Jurkat, Clone E6-1 (cell line): Measurements from ENCODE around the gene COL19A1.
"Not testable (repeated sequence)": the region's sequence is repeated elsewhere in the genome, so short reads cannot be mapped to it uniquely, and the experiment has no call there.

ENCODE experiments used
- DNase-seq: peaks from one replicate; pipeline ENCODE4 v3.0.0-alpha.2; 2011; ENCODE audit warnings: low read depth, low spot score
- H3K4me3 ChIP-seq: 2 replicates; pipeline ENCODE4 v1.5.1; 2011; ENCODE audit warnings: mild to moderate bottlenecking, low read length, control low read depth, moderate library complexity

The COL19A1 gene

GRCh38 chr6:69892561-69892960 is 26.2 kb downstream of the COL19A1 start:
- not testable (repeated sequence) for H3K4me3 ChIP-seq, DNase-seq

GRCh38 chr6:69893266-69893665 is 26.9 kb downstream of the COL19A1 start:
- DNase-seq, H3K4me3 ChIP-seq: not testable (repeated sequence)

- no peak for DNase-seq
- no peak overlapping the region for H3K4me3 ChIP-seq
These were observed 28.4 kb downstream of the COL19A1 start for GRCh38 chr6:69894578-69895347.

GRCh38 chr6:69895396-69895795 is 29.0 kb downstream of the COL19A1 start:
- H3K4me3 ChIP-seq: no peak overlapping the region
- DNase-seq: no peak

- no peak overlapping the region for H3K4me3 ChIP-seq
These were observed 34.5 kb downstream of the COL19A1 start for GRCh38 chr6:69900869-69901268.

GRCh38 chr6:69901361-69901760 is 35.0 kb downstream of the COL19A1 start:
- H3K4me3 ChIP-seq: no peak overlapping the region
- DNase-seq: no peak

More at GRCh38 chr6:69900869-69901268, 34.5 kb downstream of the COL19A1 start:
- DNase-seq: no peak

GRCh38 chr6:69907981-69908498 is 41.7 kb downstream of the COL19A1 start:
- DNase-seq: no peak
- no peak overlapping the region for H3K4me3 ChIP-seq

- H3K4me3 ChIP-seq: no peak overlapping the region
These were observed 47.0 kb downstream of the COL19A1 start for GRCh38 chr6:69913361-69913760.

GRCh38 chr6:69914015-69914485 is 47.7 kb downstream of the COL19A1 start:
- DNase-seq: no peak
- no peak overlapping the region for H3K4me3 ChIP-seq

More at GRCh38 chr6:69913361-69913760, 47.0 kb downstream of the COL19A1 start:
- DNase-seq: no peak

GRCh38 chr6:69915346-69915745 is 49.0 kb downstream of the COL19A1 start:
- H3K4me3 ChIP-seq: no peak overlapping the region
- DNase-seq: no peak

GRCh38 chr6:69917834-69918233 is 51.5 kb downstream of the COL19A1 start:
- no peak overlapping the region for H3K4me3 ChIP-seq
- DNase-seq: no peak

- H3K4me3 ChIP-seq: no peak overlapping the region
- no peak for DNase-seq
These were observed 52.6 kb downstream of the COL19A1 start for GRCh38 chr6:69918813-69919475.

- not testable (repeated sequence) for DNase-seq, H3K4me3 ChIP-seq
These were observed 54.7 kb downstream of the COL19A1 start for GRCh38 chr6:69921066-69921465.

GRCh38 chr6:69921611-69922010 is 55.3 kb downstream of the COL19A1 start:
- not testable (repeated sequence) for H3K4me3 ChIP-seq, DNase-seq

GRCh38 chr6:69926745-69927144 is 60.4 kb downstream of the COL19A1 start:
- no peak for DNase-seq
- no peak overlapping the region for H3K4me3 ChIP-seq

GRCh38 chr6:69933239-69933638 is 66.9 kb downstream of the COL19A1 start:
- H3K4me3 ChIP-seq: no peak overlapping the region
- no peak for DNase-seq

GRCh38 chr6:69935079-69935478 is 68.7 kb downstream of the COL19A1 start:
- no peak for DNase-seq
- no peak overlapping the region for H3K4me3 ChIP-seq

GRCh38 chr6:69936674-69937363 is 70.5 kb downstream of the COL19A1 start:
- no peak for DNase-seq
- H3K4me3 ChIP-seq: no peak overlapping the region

GRCh38 chr6:69937402-69938136 is 71.2 kb downstream of the COL19A1 start:
- no peak for DNase-seq
- no peak overlapping the region for H3K4me3 ChIP-seq
